ENCODE measurements around the gene TIMP2. TPM values are rescaled to one million over a fixed set of nuclear protein-coding genes. Genes with fewer than 3 reads are reported as not detected.
"Not testable (repeated sequence)": the region's sequence is repeated elsewhere in the genome, so short reads cannot be mapped to it uniquely, and the experiment has no call there.

The TIMP2 gene
- total RNA-seq, 4 donors from 2014 or later: 172 to 315 (median 211) TPM

GRCh38 chr17:78905116-78905515 is 20.1 kb downstream of the TIMP2 start:
- Histone ChIP-seq H3K4me1 (peaks cover 0 to 97% (median 23%) of the 10 kb centered on the region in 3 donors), H3K4me3 (no peak overlapping the region), H3K27ac (peak overlapping the region in 1 of 4 donors; percentile 19), H3K36me3 (peaks cover 0 to 31% of the 10 kb centered on the region in 2 donors), H3K9me3 (no peaks in the 10 kb centered on the region), H3K27me3 (no peaks in the 10 kb centered on the region)
- no peak for TF ChIP-seq CTCF (IDR thresholded peaks at IDR 0.05)
- TF ChIP-seq EP300 (IDR thresholded peaks at IDR 0.05): no peak
- no peak for TF ChIP-seq POLR2A (IDR thresholded peaks at IDR 0.05)
- no peak for TF ChIP-seq POLR2AphosphoS5 (IDR thresholded peaks at IDR 0.05)
- WGBS, 2 donors (ENCODE audit: low coverage in 1 of 2): 59 to 76% methylated on average over 2 to 6 of the region's 6 CpGs
- ATAC-seq: no peak

- Histone ChIP-seq H3K4me1 (peaks cover 0 to 97% (median 27%) of the 10 kb centered on the region in 3 donors), H3K27ac (peak overlapping the region in 1 of 4 donors; percentile 1), H3K36me3 (peaks cover 0 to 31% of the 10 kb centered on the region in 2 donors), H3K9me3 (no peaks in the 10 kb centered on the region), H3K4me3 (no peak overlapping the region), H3K27me3 (no peaks in the 10 kb centered on the region)
- TF ChIP-seq CTCF (IDR thresholded peaks at IDR 0.05): no peak
- TF ChIP-seq EP300 (IDR thresholded peaks at IDR 0.05): no peak
- no peak for TF ChIP-seq POLR2A (IDR thresholded peaks at IDR 0.05)
- no peak for TF ChIP-seq POLR2AphosphoS5 (IDR thresholded peaks at IDR 0.05)
- ATAC-seq: no peak
- WGBS, 2 donors (ENCODE audit: low coverage in 1 of 2): 58 to 66% methylated on average over 5 to 6 of the region's 9 CpGs
Observed at GRCh38 chr17:78904371-78904770, 20.8 kb downstream of the TIMP2 start.

- peak; percentile 43 for ATAC-seq
- peaks cover 0 to 35% of the 10 kb centered on the region in 2 donors for H3K36me3 ChIP-seq
- no peak within 1 kb of the TSS for H3K4me3 ChIP-seq
- WGBS, 2 donors (ENCODE audit: low coverage in 1 of 2): 30 to 48% methylated on average over 2 to 4 of the region's 17 CpGs
- H3K9me3 ChIP-seq: no peaks in the 10 kb centered on the region
- no peaks in the 10 kb centered on the region for H3K27me3 ChIP-seq
- H3K4me1 ChIP-seq: peaks cover 0 to 97% (median 30%) of the 10 kb centered on the region in 3 donors
- no peak for TF ChIP-seq EP300 (IDR thresholded peaks at IDR 0.05)
- TF ChIP-seq POLR2A (IDR thresholded peaks at IDR 0.05): no peak
- no peak for TF ChIP-seq POLR2AphosphoS5 (IDR thresholded peaks at IDR 0.05)
- no peak for TF ChIP-seq CTCF (IDR thresholded peaks at IDR 0.05)
- peak within 1 kb of the TSS in 3 of 4 donors; percentile 15 to 48 (median 25) for H3K27ac ChIP-seq
Observed at GRCh38 chr17:78903101-78903779, 21.9 kb downstream of the TIMP2 start, which contains the start of gene CEP295NL. CEP295NL (minus strand) TSS chr17:78903201; CDS start chr17:78901828, 1,373 bp downstream.

- WGBS, 2 donors (ENCODE audit: low coverage in 1 of 2): 100% methylated on average over 1 of the region's 8 CpGs; no CpG with 5 or more reads in 1 of the 2 donors
- not testable (repeated sequence) for H3K9me3 ChIP-seq, H3K27me3 ChIP-seq, H3K4me3 ChIP-seq, ATAC-seq
- Histone ChIP-seq H3K36me3 (peaks cover 0 to 43% of the 10 kb centered on the region in 2 donors), H3K4me1 (peaks cover 0 to 98% (median 39%) of the 10 kb centered on the region in 3 donors), H3K27ac (peak overlapping the region in 2 of 4 donors; percentile 15 to 48)
Observed at GRCh38 chr17:78902231-78902630, 23.0 kb downstream of the TIMP2 start.

GRCh38 chr17:78901806-78902205 is 23.4 kb downstream of the TIMP2 start:
- Histone ChIP-seq H3K27ac (no peak overlapping the region), H3K9me3 (no peaks in the 10 kb centered on the region), H3K4me1 (peaks cover 0 to 98% (median 43%) of the 10 kb centered on the region in 3 donors), H3K36me3 (peaks cover 0 to 43% of the 10 kb centered on the region in 2 donors), H3K27me3 (no peaks in the 10 kb centered on the region), H3K4me3 (no peak overlapping the region)
- 79 to 94% methylated on average over 6 to 7 of the region's 10 CpGs for WGBS, 2 donors (ENCODE audit: low coverage in 1 of 2)
- no peak for ATAC-seq
- TF ChIP-seq POLR2A (IDR thresholded peaks at IDR 0.05): no peak
- no peak for TF ChIP-seq EP300 (IDR thresholded peaks at IDR 0.05)
- no peak for TF ChIP-seq POLR2AphosphoS5 (IDR thresholded peaks at IDR 0.05)
- no peak for TF ChIP-seq CTCF (IDR thresholded peaks at IDR 0.05)

Measured in gastroesophageal sphincter (tissue), 4 donors.